ENCODE measurements around the gene AEBP2. TPM values are rescaled to one million over a fixed set of nuclear protein-coding genes. Genes with fewer than 3 reads are reported as not detected.
A peak's percentile ranks its signal among the peaks of the same experiment; 100 is the strongest.

AEBP2 gene
- total and polyA plus RNA-seq, 2 of the 4 experiments (the other 2 are of a cell fraction): 15.5 to 21.7 TPM

DNA sequence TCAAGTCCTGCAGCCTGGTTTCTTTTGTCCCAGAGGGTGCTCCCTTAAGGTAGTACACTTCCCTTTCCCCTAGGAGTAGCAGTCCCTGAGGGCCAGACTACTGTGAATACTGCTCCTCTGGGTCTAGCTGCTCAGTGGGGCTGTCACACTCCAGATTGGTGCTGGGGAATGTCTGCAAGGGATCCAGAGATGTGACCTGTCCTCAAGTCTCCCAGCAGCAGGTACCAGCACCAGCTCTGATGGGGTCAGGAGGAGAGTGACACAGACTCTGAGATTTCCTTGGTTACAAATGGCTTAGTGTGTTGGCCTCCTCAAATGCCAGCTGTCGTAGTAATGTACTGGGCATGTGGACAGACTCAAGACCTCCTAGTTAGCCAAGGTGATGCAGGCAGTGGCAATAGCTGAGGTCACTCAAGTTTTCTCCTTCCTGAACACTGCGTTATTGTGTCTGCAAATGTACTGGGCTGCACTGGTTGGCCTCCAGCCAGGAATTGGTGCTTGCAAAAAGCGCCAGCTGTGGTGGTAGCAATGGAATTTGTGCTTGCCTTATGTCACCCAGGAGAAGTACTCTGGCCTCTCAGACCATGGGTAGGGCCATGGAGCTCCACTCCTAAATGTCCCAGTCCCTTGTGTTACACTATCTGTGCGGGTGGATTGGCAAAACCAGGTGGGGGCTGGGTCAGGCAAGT, 36.4 kb upstream of the AEBP2 start:
- no peaks in the 10 kb centered on the region for H3K9me3 ChIP-seq (ENCODE audit: control insufficient read depth, insufficient read depth, low read length)
- no peak overlapping the region for H3K4me2 ChIP-seq (ENCODE audit: low read depth, low read length)
- no peaks in the 10 kb centered on the region for H3K36me3 ChIP-seq (ENCODE audit: control insufficient read depth, insufficient read depth, low read length)
- CTCF ChIA-PET: no interaction called here
- no peaks in the 10 kb centered on the region for H3K9me1 ChIP-seq (ENCODE audit: insufficient read depth, low read length)
- H2BK5ac ChIP-seq (ENCODE audit: low read depth, low read length, poor library complexity, severe bottlenecking): no peak overlapping the region
- WGBS, 2 experiments (ENCODE audit: extremely low coverage in 2 of 2, insufficient read length in 1 of 2): 50% methylated on average over 1 of the region's 4 CpGs; no CpG with 5 or more reads in 1 of the 2 experiments
- H3K79me1 ChIP-seq (ENCODE audit: low read depth in 1 of 2, low read length in 2 of 2): no peaks in the 10 kb centered on the region
- no peak overlapping the region for H3K4ac ChIP-seq (ENCODE audit: low read depth, low read length)
- H3K14ac ChIP-seq (replicated peaks; ENCODE audit: low read depth, low read length): no peak overlapping the region
- no peak overlapping the region for H4K91ac ChIP-seq (ENCODE audit: insufficient read depth, low read depth, low read length)
- peak; percentile 78 for ATAC-seq (ENCODE audit: low read depth)
- no peaks in the 10 kb centered on the region for H3K27me3 ChIP-seq (ENCODE audit: control insufficient read depth, insufficient read depth, low read length)
- no peak overlapping the region for H3K9ac ChIP-seq (ENCODE audit: low read depth, low read length)
- H3K4me1 ChIP-seq (ENCODE audit: control insufficient read depth, insufficient read depth, low read length): peaks cover 3% of the 10 kb centered on the region
- no peak overlapping the region for H2BK15ac ChIP-seq (ENCODE audit: low read depth, low read length)
- H3K18ac ChIP-seq (ENCODE audit: low read depth, low read length): no peak overlapping the region
- no peak overlapping the region for H2BK120ac ChIP-seq (ENCODE audit: low read depth, low read length)
- no TSS peak for BruUV-seq (replicated peaks)
- H3K23ac ChIP-seq (ENCODE audit: low read depth, low read length): no peak overlapping the region
- no peak overlapping the region for H2AK9ac ChIP-seq (replicated peaks; ENCODE audit: low read depth, low read length, poor library complexity)
- H2AFZ ChIP-seq (replicated peaks; ENCODE audit: low read length, poor library complexity): peak overlapping the region; percentile 26
- no peak overlapping the region for H2BK20ac ChIP-seq (ENCODE audit: low read depth, low read length)
- no peak overlapping the region for H4K8ac ChIP-seq (ENCODE audit: low read depth in 2 of 2, low read length in 2 of 2)
- no peak overlapping the region for H2AK5ac ChIP-seq (ENCODE audit: low read depth, low read length)
- no peak overlapping the region for H4K5ac ChIP-seq (ENCODE audit: low read depth, low read length)
- POLR2A ChIA-PET (ENCODE audit: unreplicated experiment): no interaction called here
- intact Hi-C loops (cut with micrococcal nuclease): no loop called here
- no peak overlapping the region for H3K27ac ChIP-seq (ENCODE audit: insufficient read depth, low read length)
- in situ Hi-C loops (cut with MboI; ENCODE audit: low sequenced_read_pairs): no loop called here
- dilution Hi-C loops (cut with HindIII; ENCODE audit: low sequenced_read_pairs, unreplicated experiment): no loop called here
- peak; percentile 63 for DNase-seq
- TF ChIP-seq, protein P1, sequence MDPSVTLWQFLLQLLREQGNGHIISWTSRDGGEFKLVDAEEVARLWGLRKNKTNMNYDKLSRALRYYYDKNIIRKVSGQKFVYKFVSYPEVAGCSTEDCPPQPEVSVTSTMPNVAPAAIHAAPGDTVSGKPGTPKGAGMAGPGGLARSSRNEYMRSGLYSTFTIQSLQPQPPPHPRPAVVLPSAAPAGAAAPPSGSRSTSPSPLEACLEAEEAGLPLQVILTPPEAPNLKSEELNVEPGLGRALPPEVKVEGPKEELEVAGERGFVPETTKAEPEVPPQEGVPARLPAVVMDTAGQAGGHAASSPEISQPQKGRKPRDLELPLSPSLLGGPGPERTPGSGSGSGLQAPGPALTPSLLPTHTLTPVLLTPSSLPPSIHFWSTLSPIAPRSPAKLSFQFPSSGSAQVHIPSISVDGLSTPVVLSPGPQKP (IDR thresholded peaks at IDR 0.05; ENCODE audit: borderline replicate concordance, low read depth, low read length): no peak
- TF ChIP-seq RFX5 (IDR thresholded peaks at IDR 0.05; ENCODE audit: low read depth, low read length): no peak
- TF ChIP-seq, protein P2, sequence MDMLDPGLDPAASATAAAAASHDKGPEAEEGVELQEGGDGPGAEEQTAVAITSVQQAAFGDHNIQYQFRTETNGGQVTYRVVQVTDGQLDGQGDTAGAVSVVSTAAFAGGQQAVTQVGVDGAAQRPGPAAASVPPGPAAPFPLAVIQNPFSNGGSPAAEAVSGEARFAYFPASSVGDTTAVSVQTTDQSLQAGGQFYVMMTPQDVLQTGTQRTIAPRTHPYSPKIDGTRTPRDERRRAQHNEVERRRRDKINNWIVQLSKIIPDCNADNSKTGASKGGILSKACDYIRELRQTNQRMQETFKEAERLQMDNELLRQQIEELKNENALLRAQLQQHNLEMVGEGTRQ (IDR thresholded peaks at IDR 0.05; ENCODE audit: low read depth, low read length): no peak
- no peaks in the 10 kb centered on the region for H4K20me1 ChIP-seq (ENCODE audit: insufficient read depth, low read length)
- no peak overlapping the region for H3K56ac ChIP-seq (ENCODE audit: extremely low read depth, insufficient read depth, low read length)
- no peak overlapping the region for H3K4me3 ChIP-seq (ENCODE audit: insufficient read depth, low read depth, low read length)

Data from IMR-90 (cell line).